ENCODE measurements around the gene NR2E1.

The NR2E1 gene

DNA sequence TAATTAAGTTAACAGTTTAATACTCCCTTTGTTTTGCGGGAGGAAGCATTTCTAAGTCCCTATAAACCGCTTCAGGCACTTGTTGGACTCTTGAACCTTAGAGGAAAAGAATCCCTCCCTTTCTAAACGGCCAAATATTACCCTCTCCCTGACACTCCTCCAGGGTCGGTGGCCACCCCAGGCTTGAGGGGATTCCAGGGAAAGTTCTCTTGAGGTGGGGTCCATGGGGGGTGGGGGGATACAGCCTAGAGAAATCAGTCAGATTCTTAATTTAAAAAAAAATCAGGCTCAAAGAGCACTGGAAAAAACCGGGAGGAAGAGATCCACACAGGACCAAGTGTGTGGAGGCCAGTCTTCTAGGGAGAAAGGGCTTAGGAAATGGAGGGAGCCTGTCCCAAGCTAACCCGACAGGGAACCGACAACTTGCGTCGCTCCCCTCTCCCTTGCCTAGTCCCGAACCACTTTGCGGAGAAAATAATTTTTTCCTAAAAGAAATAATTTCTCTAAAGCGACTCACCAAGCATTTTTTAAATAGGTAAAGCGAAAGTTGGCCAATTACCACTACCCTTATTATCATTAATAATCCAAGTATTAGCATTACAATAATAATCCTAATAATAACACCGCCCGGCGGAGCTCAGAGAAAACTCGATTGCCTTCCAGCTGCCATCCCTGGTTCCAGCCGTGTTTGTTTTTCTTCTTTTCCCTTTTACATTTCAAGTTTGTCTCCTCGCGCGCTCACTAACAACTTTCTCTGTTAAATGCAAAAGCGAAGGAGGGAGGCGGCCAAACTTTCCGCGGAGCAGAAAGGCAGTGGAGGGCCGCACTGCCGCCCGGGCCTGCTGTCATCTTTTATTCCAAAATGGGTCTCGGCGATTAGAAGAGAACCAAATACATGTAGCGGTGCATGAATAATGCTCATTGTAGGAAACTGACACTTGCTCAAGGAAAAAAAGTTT, 4.8 kb downstream of the NR2E1 start:
- no peak for DNase-seq (ENCODE audit: low read depth)
- no peak overlapping the region for H3K4me3 ChIP-seq (ENCODE audit: low read depth, low read length)
- no peak for TF ChIP-seq MYC (IDR thresholded peaks at IDR 0.05; ENCODE audit: low read depth, low read length)
- TF ChIP-seq, protein P1, sequence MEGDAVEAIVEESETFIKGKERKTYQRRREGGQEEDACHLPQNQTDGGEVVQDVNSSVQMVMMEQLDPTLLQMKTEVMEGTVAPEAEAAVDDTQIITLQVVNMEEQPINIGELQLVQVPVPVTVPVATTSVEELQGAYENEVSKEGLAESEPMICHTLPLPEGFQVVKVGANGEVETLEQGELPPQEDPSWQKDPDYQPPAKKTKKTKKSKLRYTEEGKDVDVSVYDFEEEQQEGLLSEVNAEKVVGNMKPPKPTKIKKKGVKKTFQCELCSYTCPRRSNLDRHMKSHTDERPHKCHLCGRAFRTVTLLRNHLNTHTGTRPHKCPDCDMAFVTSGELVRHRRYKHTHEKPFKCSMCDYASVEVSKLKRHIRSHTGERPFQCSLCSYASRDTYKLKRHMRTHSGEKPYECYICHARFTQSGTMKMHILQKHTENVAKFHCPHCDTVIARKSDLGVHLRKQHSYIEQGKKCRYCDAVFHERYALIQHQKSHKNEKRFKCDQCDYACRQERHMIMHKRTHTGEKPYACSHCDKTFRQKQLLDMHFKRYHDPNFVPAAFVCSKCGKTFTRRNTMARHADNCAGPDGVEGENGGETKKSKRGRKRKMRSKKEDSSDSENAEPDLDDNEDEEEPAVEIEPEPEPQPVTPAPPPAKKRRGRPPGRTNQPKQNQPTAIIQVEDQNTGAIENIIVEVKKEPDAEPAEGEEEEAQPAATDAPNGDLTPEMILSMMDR (IDR thresholded peaks at IDR 0.05; ENCODE audit: low read depth, low read length) = no peak
- TF ChIP-seq, protein P2, sequence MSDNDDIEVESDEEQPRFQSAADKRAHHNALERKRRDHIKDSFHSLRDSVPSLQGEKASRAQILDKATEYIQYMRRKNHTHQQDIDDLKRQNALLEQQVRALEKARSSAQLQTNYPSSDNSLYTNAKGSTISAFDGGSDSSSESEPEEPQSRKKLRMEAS (IDR thresholded peaks at IDR 0.05; ENCODE audit: low read depth, low read length) = no peak
- no peak for TF ChIP-seq POLR2A (IDR thresholded peaks at IDR 0.05; ENCODE audit: extremely low read depth, insufficient read length)

DNA sequence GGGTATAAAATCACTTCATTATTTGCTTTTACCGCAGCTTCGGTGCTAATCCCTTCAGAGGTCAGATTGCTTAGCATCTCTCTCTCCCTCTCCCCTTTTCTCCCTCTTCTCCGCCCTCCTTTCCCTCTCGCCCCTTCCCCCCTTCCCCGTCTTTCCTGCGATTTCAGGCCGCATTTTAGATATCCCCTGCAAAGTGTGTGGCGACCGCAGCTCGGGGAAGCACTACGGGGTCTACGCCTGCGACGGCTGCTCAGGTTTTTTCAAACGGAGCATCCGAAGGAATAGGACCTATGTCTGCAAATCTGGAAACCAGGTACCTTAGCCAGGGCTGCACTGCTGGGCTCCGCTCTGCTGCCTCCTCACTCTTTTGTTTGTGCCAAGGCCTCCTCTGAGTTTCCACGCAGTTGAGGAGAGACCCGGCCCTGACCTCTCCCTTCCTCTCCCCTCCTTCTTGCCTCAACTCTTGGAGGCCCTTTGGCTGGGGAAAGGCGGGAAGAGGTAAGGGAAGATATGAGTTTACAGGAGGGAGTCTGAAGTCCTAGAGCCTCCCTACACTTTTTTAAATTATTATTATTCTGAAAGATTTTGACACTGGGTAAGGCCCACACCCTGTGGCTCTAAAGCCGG, 5.6 kb downstream of the NR2E1 start:
- no peak for DNase-seq (ENCODE audit: low read depth)
- TF ChIP-seq POLR2A (IDR thresholded peaks at IDR 0.05; ENCODE audit: extremely low read depth, insufficient read length) (no peak), MYC (IDR thresholded peaks at IDR 0.05; ENCODE audit: low read depth, low read length) (no peak)
- TF ChIP-seq, protein P1 (IDR thresholded peaks at IDR 0.05; ENCODE audit: low read depth, low read length) = no peak
- TF ChIP-seq, protein P2 (IDR thresholded peaks at IDR 0.05; ENCODE audit: low read depth, low read length) = no peak
- no peak overlapping the region for H3K4me3 ChIP-seq (ENCODE audit: low read depth, low read length)

DNA sequence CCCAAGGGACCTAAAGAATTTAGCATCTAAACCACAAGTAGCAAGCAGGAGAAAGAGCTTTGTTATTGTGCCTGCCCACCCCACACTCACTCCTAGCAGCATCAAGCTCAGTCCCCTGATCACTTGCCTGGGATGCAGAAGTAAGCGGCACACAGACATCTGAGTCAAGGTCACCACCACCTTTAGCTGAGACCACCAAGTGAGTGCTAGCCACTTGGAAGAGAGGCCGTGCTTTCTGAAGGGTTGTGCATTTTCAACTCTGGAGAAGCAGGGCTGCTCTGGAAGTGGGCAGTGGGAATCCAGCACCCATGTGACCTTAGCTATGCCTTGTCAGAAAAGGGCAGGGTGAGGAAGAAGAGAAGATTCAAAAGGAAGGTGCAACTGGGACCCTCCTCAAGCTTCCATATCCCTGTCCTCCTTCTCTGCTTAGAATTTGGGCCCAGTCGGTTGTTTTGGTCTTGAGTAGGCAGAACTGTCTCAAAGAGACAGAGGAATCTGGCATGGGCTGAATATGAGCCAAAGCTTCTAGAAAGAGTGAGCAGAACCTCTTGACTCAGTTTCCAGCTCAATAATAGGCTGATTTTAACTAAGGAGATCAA, 6.2 kb downstream of the NR2E1 start:
- TF ChIP-seq, protein P1 (IDR thresholded peaks at IDR 0.05; ENCODE audit: low read depth, low read length) = no peak
- no peak for TF ChIP-seq POLR2A (IDR thresholded peaks at IDR 0.05; ENCODE audit: extremely low read depth, insufficient read length)
- no peak for TF ChIP-seq MYC (IDR thresholded peaks at IDR 0.05; ENCODE audit: low read depth, low read length)
- TF ChIP-seq, protein P2 (IDR thresholded peaks at IDR 0.05; ENCODE audit: low read depth, low read length) = no peak
- no peak overlapping the region for H3K4me3 ChIP-seq (ENCODE audit: low read depth, low read length)
- no peak for DNase-seq (ENCODE audit: low read depth)

DNA sequence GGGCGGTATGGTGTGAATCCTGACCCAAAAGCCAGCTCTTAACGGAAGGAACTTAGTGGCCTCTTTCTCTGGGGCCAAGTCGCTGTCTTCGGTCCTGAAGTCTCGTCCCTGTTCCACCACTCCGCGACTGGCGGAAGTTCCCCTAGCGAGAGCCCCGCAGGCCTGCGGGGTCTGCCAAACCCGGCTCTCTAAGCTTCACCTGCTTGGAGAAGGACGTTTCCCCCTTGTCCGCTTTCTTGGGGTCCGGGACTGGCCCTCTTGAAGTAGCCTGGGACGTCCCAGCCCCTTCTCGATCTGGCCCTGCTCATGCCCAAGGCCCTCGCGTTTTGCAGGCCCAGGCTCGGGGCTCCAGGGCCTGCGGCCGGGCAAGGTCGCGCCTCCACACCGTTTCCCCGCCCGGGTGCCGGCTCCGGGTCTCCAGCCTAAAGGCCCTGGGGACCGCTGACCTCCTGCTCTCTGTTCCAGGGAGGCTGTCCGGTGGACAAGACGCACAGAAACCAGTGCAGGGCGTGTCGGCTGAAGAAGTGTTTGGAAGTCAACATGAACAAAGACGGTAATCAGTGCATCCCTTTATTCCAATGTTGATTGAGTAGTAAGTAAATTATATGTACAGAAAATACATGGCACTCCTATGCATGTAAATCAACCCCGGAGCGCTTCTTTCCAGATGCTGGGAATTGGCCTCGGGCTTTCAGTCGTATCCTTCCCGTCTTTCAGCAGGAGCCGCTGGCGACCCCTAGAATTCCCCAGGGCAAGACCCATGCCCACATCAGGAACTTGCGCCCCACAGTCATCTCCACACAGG, 8.8 kb downstream of the NR2E1 start:
- H3K4me3 ChIP-seq (ENCODE audit: low read depth, low read length) = no peak overlapping the region
- DNase-seq (ENCODE audit: low read depth) = peak; percentile 36
- TF ChIP-seq, protein P1 (IDR thresholded peaks at IDR 0.05; ENCODE audit: low read depth, low read length) = no peak
- TF ChIP-seq MYC (IDR thresholded peaks at IDR 0.05; ENCODE audit: low read depth, low read length) = no peak
- no peak for TF ChIP-seq POLR2A (IDR thresholded peaks at IDR 0.05; ENCODE audit: extremely low read depth, insufficient read length)
- TF ChIP-seq, protein P2 (IDR thresholded peaks at IDR 0.05; ENCODE audit: low read depth, low read length) = no peak

DNA sequence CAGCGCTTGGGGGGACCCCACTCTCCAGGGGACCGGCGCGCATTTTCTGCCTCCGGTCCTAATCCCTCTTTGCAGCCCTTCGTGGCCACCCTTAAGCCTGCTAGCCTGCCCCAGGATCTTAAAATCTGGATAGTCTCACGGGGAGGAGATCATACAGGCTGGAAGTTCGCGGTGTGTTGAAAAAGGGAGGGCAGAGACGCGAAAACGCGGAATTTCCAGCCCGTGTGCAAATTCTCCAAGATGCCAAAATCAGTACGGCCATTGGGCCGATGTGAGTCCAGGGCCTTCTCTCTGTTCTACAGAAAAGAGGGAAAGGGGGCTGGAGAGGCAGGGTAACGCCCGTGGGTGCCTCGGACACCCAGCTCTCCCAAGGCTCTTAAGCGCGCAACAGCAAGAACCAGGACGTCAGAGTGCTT, 9.4 kb downstream of the NR2E1 start:
- no peak for DNase-seq (ENCODE audit: low read depth)
- H3K4me3 ChIP-seq (ENCODE audit: low read depth, low read length) = no peak overlapping the region
- TF ChIP-seq, protein P1 (IDR thresholded peaks at IDR 0.05; ENCODE audit: low read depth, low read length) = no peak
- TF ChIP-seq MYC (IDR thresholded peaks at IDR 0.05; ENCODE audit: low read depth, low read length) (no peak), POLR2A (IDR thresholded peaks at IDR 0.05; ENCODE audit: extremely low read depth, insufficient read length) (no peak)
- TF ChIP-seq, protein P2 (IDR thresholded peaks at IDR 0.05; ENCODE audit: low read depth, low read length) = no peak

Measured in NB4 (cell line).